HTR-8/SVneo (cell line): ENCODE measurements around the gene STAG1.
"Not testable (repeated sequence)": the region's sequence is repeated elsewhere in the genome, so short reads cannot be mapped to it uniquely, and the experiment has no call there.

ENCODE experiments used
- DNase-seq: peaks from one replicate; pipeline ENCODE4 v3.0.0; 2011; ENCODE audit warnings: low spot score, mixed read lengths; ENCODE audit not compliant: insufficient read length
- FAIRE-seq: peaks from 2 replicates; lab custom pipeline; 2011; peaks lifted over from hg19 to GRCh38; lab: Jason Lieb, UNC

STAG1 gene

DNA sequence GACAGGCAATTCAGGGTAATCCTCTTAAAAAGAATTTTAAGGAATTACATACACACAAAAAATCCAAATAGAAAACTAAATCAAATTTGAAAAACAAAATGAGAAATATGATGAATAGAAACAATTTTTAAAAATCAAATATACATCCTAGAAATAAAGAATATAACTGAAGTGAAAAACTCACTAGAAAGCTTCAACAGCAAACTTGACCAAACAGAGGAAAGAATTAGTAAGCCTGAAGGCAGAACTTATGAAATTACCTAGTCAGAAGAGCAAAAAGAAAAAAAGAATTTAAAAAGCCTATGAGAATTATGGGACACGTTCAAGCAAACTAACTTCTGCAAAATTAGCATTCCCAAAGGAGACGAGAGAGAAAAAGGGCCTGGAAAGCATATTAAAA is 296.0 kb downstream of the STAG1 start:
- FAIRE-seq (no peak), DNase-seq (no peak)

GRCh38 chr3:136444581-136444980 is 307.6 kb downstream of the STAG1 start:
- FAIRE-seq: no peak
- DNase-seq: no peak

GRCh38 chr3:136437043-136437442 is 315.1 kb downstream of the STAG1 start:
- no peak for DNase-seq

GRCh38 chr3:136434429-136434828 is 317.7 kb downstream of the STAG1 start:
- DNase-seq (no peak), FAIRE-seq (no peak)

More at GRCh38 chr3:136437043-136437442, 315.1 kb downstream of the STAG1 start:
- no peak for FAIRE-seq

- FAIRE-seq (no peak), DNase-seq (no peak)
Observed at GRCh38 chr3:136432685-136433084, 319.5 kb downstream of the STAG1 start.

GRCh38 chr3:136428167-136428566 is 324.0 kb downstream of the STAG1 start:
- no peak for FAIRE-seq
- no peak for DNase-seq

GRCh38 chr3:136427236-136427635 is 324.9 kb downstream of the STAG1 start:
- DNase-seq (no peak), FAIRE-seq (no peak)

DNA sequence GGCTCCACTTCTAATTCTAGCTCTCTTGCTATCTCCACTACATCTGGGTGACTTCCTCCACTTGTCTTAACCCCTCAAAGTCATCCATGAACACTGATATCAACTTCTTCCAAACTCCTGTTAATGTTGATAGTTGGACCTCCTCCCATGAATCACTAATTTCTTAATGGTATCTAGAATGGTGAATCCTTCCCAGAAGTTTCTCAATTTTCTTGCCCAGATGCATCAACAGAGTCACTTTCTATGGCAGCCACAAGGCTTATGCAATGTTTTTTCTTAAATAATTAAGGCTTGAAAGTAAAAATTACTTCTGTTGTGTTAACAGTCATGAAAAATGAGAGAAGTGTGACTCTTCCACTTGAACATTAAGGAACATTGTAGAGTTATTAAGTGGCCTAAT is 337.7 kb downstream of the STAG1 start:
- FAIRE-seq: no peak
- DNase-seq: no peak

GRCh38 chr3:136412307-136412706 is 339.9 kb downstream of the STAG1 start:
- FAIRE-seq: no peak

DNA sequence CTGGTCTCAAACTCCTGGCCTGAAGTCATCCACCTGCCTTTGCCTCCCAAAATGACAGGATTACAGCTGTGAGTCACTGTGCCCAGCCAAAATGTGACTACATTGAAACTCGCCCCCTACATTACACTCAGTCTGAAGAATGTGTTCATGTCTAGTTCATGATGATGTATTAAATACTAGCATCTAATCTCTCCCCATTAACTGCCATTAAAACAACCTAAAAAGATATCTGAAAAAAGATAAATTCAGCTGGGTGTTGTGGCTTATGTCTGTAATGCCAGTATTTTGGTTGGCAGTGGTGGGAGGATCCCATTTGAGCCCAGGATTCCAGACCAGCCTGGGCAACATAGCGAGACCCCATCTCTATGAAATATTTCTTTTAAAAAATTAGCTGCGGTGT is 342.6 kb downstream of the STAG1 start:
- no peak for DNase-seq
- FAIRE-seq: no peak

More at GRCh38 chr3:136412307-136412706, 339.9 kb downstream of the STAG1 start:
- DNase-seq: no peak

- FAIRE-seq (no peak), DNase-seq (no peak)
Observed at GRCh38 chr3:136404056-136404455, 348.1 kb downstream of the STAG1 start.

- FAIRE-seq (no peak), DNase-seq (no peak)
Observed at GRCh38 chr3:136396916-136397315, 355.3 kb downstream of the STAG1 start.

DNA sequence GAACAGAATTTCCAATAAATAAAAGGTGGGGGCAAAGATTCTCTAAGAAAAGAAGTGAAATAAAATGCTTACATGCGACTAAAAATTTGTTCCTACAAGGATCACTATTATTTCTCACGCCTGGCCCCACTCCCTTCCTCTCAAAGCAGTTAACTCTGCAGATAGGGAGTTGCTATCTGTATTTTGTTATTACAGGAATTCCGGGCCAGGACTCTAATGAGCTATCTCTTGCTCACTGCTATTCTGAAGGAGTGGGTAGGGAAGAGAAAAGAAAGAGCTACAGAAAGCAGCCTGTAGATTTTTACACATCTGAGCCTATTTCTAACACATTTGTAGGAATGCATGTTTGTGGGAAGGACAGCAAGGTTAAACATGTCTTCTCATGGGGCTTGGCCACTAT is 361.6 kb downstream of the STAG1 start:
- DNase-seq (no peak), FAIRE-seq (no peak)

DNA sequence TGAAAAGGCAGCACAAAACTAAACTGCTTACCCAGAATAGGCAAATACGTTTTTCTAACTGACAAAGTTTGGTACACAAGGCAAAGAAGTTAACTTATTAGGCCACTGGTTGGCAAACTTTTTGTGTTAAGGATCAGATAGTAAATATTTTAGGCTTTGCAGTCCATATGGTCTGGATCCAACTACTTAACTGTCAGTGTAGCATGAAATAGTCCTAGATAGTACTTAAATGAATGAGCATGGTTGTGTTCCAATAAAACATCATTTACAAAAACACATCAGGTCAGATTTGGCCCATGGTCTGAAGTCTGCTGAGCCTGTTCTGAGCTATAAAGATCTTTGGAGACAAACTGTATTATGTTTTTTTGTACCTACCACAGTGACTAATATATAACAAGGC is 365.1 kb downstream of the STAG1 start:
- FAIRE-seq (no peak), DNase-seq (no peak)

GRCh38 chr3:136385457-136385856 is 366.7 kb downstream of the STAG1 start:
- no peak for FAIRE-seq
- DNase-seq: no peak

DNA sequence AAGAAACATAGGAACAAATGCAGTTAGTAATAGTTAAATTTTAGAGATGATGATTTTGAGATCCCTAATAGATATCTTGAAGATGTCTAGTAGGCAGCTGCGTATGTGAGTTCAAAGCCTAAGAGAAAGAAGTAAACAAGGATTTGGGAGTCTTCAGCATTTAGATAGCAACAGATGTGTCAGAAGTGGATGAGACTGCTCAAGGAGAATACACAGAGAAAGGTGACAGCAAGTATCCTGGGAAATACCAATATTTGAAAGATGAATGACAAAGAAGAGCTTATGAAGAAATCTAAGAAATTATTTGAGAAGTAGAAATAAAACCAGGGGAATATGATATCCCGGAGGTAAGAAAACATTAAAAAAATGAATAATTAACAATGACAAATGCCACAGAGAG is 371.1 kb downstream of the STAG1 start:
- FAIRE-seq: no peak
- DNase-seq: peak; percentile 4

DNA sequence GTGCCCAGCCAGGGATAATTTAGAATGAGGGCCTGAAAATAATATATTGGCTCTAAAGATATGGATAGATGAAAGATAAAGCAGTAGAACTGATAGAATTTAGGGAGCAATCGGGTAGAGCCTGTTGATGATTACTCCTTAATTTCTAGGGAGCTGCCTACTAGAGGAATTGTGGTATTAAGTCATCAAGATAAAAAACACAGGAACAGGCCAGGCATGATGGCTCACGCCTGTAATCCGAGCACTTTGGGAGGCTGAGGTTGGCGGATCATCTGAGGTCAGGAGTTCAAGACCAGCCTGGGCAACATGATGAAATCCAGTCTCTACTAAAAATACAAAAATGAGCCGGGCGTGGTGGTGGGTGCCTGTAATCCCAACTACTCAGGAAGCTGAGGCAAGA is 371.6 kb downstream of the STAG1 start:
- DNase-seq (peak; percentile 23), FAIRE-seq (no peak)

GRCh38 chr3:136378011-136378410 is 374.2 kb downstream of the STAG1 start:
- FAIRE-seq: no peak
- DNase-seq: no peak

DNA sequence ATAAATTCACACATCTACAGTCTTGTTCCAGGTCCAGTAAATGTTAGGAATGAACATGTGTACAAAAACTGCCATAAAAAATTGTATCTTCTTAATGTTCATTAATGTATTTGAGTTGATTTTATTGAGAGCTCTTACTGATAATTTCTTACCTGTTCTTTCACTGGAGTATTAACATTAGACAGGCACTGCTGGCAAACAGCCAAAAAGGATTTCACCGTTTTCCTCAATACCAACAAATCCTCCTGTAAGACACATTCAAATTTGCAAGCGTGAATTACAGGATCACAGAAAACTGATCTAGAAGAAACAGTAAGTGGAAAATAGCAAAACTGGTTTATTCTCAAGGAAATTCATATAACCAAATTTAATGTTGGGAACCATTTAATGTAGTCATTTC is 374.7 kb downstream of the STAG1 start:
- DNase-seq: no peak
- no peak for FAIRE-seq

- FAIRE-seq: not testable (repeated sequence)
Observed at GRCh38 chr3:136375800-136376199, 376.4 kb downstream of the STAG1 start.

GRCh38 chr3:136366289-136366688 is 385.9 kb downstream of the STAG1 start:
- DNase-seq (no peak), FAIRE-seq (peak; percentile 26)

More at GRCh38 chr3:136375800-136376199, 376.4 kb downstream of the STAG1 start:
- not testable (repeated sequence) for DNase-seq

DNA sequence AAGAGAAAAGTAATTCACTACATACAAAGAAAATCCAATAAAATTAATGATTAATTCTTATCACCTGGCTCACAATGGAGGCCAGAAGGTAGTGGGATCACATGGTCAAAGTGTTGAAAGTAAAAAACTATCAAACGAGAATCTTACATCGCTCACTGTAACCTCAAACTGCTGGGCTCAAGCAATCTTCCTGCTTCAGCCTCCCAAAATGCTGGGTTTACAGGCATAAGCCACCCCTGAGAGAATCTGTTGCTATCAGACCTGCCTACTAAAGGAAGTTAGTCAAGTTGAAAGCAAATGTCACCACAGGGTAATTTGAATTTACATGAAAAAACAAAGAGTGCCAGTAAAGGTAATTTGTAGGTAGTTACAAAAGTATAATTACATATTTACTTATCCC is 398.7 kb downstream of the STAG1 start:
- FAIRE-seq (no peak), DNase-seq (no peak)

DNA sequence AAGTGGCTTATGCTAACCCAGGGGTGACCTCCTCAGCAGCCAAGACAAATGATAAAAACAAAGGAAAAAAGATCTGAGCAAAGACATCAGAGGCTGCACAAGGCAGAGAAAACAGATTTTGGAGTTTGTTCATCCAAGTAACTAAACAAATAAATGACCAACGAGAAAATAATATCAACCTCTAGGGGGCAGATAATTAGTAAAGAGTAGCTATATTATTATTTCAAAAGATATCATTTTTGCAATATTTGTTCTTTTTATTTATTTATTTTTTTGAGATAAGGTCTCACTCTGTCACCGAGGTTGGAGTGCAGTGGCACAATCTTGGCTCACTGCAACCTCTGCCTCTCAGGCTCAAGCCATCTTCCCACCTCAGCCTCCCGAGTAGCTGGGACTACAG is 400.3 kb downstream of the STAG1 start:
- no peak for FAIRE-seq
- DNase-seq: no peak
